Panc1 (cell line): ENCODE measurements around the gene STIL.
"Not testable (repeated sequence)": the region's sequence is repeated elsewhere in the genome, so short reads cannot be mapped to it uniquely, and the experiment has no call there.

Source experiments
- POLR2AphosphoS5 ChIP-seq: IDR thresholded peaks from 2 replicates; pipeline ENCODE4 v1.6.1; 2012; ENCODE audit warnings: mild to moderate bottlenecking, low read depth, low read length, moderate library complexity
- TCF7L2 ChIP-seq: IDR thresholded peaks from 2 replicates; pipeline ENCODE4 v1.6.1; 2011; ENCODE audit warnings: mild to moderate bottlenecking, low read depth, low read length, inconsistent platforms
- TF ChIP-seq, protein P1 (sequence below): fragments of 450-650 bp; IDR thresholded peaks from 2 replicates; pipeline ENCODE4 v1.5.1; 2017; ENCODE audit warnings: mild to moderate bottlenecking

DNA sequence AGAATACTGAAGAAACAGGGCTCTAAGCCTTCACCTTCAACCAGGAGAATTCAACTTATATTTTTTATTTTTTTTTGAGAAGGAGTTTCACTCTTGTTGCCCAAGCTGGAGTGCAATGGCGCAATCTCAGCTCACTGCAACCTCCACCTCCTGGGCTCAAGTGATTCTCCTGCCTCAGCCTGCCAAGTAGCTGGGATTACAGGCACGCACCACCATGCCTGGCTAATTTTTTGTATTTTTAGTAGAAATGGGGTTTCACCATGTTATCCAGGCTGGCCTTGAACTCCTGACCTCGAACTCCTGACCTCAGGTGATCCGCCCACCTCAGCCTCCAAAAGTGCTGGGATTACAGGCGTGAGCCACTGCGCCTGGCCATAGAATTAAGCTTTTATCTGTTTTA is 19.1 kb downstream of the STIL start:
- TF ChIP-seq, protein P1, sequence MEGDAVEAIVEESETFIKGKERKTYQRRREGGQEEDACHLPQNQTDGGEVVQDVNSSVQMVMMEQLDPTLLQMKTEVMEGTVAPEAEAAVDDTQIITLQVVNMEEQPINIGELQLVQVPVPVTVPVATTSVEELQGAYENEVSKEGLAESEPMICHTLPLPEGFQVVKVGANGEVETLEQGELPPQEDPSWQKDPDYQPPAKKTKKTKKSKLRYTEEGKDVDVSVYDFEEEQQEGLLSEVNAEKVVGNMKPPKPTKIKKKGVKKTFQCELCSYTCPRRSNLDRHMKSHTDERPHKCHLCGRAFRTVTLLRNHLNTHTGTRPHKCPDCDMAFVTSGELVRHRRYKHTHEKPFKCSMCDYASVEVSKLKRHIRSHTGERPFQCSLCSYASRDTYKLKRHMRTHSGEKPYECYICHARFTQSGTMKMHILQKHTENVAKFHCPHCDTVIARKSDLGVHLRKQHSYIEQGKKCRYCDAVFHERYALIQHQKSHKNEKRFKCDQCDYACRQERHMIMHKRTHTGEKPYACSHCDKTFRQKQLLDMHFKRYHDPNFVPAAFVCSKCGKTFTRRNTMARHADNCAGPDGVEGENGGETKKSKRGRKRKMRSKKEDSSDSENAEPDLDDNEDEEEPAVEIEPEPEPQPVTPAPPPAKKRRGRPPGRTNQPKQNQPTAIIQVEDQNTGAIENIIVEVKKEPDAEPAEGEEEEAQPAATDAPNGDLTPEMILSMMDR = not testable (repeated sequence)
- TF ChIP-seq POLR2AphosphoS5, TCF7L2: not testable (repeated sequence)
